GM21526 (cell line): ENCODE data around the gene SULT1B1.
"Not testable (repeated sequence)": the region's sequence is repeated elsewhere in the genome, so short reads cannot be mapped to it uniquely, and the experiment has no call there.

Source experiments
- ATAC-seq: cut with Tn5 transposase; IDR thresholded peaks from one replicate; pipeline ENCODE4 v1.9.1; 2021; ENCODE audit warnings: moderate library complexity; ENCODE audit not compliant: unreplicated experiment, low FRiP score

Gene SULT1B1

DNA sequence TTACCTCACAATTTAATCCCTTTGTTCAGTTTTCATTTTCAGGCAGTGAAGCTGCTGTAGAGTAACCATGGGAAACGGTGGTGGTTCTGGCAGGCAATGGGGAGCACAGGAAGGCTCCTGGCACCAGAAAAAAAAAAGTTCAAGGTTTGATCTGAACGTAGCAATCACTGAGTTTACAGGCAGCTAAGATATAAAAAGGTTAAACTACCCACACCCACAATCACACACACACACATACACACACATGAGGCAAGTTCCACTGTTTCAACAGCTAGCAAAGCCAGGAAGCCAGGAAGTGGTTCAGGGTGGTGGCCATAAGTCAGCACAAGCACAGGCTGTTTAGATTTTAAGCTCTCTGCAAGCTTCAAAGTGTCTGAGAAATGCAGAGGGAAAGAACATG, at the start of gene SULT1B1:
SULT1B1 (minus strand) TSS at position 166 of the 400 bp plus-strand sequence. CDS start 5,403 bp downstream, outside the sequence.
- ATAC-seq: no peak

DNA sequence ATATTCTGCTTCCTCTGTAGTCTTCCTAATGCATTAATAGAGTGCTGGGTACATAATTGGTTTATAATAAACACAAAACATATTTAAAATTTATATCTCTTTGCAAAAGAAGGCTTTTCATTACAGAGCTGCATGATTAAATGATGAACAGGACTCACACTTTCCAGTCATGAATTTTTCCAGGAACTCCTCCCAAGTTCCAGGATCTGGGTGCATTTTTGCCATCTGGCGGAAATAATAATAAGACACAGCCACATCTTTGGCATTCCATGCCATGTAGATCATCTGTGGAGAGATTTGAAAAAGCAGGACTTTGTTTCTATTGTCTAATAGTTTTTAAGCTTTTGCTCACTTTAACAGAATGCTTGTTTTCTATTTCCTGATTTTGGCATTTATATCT, 40.2 kb upstream of the SULT1B1 start:
- ATAC-seq: no peak

DNA sequence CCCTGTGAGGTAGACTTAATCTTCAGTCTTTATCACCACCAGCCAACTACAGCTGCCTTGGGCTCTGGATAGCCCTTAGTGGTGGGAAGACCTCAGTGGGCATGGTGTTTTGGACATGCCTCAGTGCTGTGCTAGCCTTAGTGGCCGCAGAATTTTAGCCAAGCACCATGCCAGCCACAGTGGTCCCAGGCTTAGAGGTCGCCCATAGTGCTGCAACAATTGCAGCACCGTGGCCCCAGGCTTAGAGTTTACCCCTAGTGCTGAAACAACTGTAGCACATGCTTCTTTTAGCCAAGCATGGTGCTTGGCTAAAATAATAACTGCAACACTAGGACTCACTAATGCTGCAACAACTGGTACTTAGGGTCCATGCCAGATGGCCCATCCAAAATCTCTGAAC, 38.9 kb upstream of the SULT1B1 start:
- ATAC-seq: no peak

DNA sequence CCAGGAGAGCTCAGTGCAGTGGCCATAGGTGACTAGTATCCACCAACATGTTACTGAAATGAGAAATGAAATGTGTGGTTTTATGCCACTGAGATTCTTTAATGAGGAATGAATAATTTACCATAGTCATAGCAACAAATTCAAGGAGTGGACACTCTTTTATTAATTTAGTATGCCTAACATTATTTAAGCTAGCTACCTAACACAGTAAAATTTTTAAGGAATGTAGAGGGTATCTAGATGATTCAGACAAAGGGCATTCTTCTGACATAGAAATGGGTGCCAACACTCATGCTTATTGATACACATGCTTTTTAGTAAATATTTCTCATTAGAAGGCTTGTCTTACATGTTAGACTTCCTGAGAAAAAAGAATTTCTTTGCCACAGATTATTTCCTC, 33.3 kb upstream of the SULT1B1 start:
- no peak for ATAC-seq

DNA sequence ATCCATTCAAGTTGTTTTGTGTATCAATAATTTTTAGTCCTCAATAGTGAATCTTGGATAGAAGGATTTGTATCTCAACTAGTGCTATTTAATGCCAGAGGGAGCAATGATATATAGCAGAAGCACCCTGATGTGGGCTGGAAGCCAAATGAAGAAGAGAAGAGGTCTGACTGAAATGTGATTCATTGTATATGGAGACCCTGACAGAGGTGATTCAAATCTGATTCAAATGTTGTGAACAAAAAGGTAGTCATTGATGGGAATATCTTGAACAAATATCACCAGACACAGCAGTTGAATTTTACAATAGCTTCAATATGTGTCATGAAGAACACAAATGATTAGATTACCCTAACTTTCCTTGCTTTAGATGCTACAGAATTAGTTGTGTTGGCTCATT, 27.5 kb upstream of the SULT1B1 start:
- ATAC-seq: no peak

DNA sequence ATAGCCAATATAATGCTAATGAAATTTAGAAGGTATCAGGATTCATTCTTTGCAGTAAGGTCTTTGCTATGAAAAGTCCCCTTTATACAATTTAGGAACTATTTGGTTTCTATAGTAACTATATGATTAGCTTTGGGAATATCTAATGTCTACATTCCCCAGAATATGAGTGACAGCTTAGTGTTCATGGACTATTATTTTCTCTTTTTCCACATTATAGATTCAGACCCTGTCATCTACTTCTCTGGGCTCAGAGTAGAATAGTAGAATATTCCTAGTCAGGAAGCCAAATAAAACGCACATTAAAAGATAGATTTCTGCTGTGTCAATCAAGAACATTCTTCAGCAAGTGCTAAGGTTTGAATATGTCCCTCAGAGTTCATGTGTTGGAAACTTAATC, 26.1 kb upstream of the SULT1B1 start:
- no peak for ATAC-seq

DNA sequence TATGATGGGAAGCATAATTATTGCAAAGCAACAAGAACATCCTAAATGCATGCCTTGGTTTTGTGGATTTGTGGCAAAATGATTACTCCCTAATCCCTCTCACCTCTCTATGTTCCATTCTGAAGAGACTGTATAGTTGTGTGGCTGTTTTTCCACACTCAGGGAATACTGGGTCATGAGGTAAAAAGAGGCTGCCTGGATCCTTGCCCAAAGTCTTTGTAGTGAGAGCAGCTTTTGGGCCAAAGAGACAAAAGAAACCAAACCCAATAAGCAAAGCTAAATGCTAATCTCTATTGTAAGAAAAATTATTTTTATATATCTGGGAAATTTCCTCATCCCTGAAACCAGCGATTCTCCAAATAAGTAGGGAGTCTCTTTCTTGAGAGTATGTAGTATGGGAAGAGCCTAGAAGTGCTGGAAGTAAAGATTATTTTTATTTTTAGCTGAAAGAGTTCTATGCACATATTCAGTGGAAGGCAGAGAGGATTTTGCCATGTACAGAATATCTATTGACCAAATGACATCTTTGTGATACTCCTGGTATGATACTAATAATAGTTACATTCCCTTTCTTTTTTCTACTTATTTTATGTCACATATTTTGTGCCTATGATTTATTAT, 24.9 kb upstream of the SULT1B1 start:
- no peak for ATAC-seq

DNA sequence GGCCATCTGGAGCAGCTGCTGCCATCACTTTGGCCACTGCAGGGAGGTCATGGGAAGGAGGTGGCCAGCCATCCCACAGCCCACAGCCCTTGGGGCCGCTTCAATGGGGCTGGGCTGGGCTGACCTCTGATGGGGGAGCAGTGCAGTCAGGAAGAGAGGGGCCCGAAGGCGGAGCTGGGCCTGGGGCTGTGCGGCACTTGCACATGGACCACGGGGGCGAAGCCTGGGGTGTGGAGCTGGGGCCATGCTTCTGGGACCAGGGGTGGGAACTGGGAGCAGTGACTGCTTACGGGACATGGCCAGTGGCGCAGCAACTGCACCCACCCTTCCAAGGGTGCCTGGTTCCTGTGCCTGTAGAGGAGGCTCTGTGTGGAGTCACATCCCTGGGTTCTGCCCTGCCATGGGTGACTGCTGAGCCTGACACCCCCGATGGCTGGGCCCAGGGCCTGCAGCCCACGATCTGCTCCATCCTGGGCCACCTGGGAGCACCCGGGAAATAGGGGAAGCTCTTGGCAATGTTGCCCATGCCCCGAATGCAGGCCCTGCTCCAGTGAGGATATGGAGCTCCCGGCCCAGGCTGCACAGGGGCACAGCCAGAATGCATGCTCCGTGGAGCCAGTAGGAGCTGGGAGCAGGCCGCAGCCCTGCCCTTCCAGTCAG, 22.4 kb upstream of the SULT1B1 start:
- no peak for ATAC-seq

DNA sequence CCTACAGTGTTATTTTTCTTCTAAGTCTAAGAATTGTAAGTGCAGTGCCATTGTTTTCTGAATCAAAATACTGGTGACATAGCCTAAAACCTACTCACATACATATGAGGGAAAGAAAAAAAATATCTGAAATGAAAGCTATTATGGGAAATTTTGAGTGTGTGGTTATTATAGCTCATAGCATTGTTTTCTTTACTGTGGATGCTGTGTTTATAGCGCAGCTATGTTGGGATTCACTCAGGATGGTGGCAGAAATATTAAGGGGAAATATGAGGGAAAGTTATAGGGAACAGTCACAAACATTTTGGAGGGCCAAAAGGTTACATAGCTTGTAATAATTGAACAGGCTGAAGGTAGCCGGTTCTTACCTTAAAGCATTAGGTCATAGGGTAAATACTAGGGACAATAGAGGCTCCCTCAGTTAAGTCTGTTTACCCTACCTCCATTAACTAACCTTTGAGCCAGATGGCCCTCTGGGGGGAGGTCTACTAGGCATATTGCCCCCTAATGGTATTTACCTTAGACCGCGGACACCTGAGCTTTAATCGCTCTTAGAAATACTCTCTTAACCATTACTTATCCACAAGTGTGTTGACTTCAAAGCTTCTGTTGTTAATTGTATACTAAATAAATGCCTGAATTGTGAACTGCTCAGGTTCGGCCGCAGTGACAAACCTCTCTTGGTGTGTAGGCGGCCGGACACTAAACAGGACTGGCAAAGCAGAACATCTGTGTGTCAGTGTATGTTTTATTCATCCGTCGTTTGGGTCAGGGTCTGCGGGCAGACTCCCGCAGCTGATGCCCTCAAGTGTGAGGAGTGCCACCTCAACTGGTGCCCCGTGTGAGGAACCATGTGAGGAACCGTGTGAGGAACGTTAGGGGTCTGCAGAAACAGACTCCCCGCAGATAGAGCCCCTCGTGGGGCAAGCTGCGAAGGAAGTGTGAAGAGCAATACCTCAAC, 21.3 kb upstream of the SULT1B1 start:
- no peak for ATAC-seq

DNA sequence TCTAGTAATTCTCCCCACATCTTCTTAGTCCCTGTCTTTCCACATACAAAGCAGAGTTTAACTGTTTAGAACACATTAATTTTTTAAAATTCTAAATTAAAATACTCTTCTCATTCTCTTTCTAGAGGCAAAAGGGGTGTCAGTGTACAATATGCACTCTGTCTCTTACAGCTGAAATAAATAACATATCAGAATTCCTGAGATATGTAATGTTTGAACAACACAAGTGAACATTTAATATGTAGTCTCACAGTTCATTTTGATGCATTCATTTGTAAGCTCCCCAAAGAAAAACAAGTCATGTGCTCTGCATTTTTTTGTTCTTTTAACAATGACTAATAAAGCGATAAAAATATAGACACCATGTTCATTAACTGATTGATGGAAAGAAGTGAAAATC, 19.7 kb upstream of the SULT1B1 start:
- ATAC-seq: no peak

DNA sequence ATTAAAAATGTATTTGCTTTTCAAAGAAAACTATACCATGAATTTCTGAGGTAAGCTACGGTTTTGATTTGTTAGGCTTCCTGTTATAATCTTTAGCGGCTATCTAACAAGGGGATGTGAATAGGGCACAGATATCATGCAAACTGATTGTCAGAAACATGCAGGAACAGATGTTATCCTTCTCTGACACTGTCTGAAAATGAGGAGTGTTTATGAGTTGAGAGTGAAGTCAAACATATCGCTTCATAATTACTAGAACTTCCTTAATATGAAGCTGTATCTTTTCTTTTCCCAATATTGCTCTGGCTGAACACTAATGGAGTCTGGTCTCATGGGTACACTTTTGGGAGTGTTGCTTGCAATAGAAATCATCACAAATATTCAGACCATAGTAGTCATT, 16.3 kb upstream of the SULT1B1 start:
- ATAC-seq: no peak

DNA sequence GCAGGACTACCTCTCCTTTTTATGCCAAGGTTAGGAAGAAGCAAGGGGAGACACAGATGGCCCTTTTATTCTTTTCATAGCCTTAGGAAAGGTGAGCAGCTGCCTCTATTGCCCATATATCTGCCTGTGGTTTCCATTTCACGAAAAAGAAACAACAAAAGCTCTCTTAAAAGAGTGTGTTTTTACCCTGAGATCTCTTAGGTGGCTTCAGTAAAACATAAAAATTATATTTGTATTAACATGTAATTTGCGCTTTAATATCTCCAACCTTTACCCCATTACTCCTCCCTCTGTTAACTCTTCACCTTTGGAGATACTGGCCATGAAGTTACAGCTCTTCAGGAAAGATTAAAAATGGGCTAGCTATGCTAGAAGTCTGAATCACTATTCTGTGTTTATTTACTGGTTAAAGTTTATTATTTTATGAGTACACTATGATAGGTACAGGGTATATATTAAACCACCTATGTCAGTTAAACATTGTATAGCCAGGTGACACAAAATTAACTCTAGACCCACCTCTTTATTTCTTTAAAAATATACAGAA, 15.0 kb upstream of the SULT1B1 start:
- ATAC-seq: no peak

DNA sequence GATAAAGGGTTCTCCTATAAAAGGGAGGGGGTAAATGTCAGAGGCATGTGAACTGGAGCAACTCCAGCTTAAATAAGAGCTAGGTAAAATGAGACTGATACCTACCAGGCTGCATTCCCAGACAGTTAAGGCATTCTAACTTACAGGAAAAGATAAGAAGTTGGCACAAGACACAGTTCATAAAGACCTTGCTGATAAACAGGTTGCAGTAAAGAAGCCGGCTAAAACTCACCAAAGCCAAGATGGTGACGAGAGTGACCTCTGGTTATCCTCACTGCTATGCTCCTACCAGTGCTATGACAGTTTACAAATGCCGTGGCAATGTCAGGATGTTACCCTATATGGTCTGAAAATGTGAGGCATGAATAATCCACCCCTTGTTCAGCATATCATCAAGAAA, 13.1 kb upstream of the SULT1B1 start:
- ATAC-seq: no peak

DNA sequence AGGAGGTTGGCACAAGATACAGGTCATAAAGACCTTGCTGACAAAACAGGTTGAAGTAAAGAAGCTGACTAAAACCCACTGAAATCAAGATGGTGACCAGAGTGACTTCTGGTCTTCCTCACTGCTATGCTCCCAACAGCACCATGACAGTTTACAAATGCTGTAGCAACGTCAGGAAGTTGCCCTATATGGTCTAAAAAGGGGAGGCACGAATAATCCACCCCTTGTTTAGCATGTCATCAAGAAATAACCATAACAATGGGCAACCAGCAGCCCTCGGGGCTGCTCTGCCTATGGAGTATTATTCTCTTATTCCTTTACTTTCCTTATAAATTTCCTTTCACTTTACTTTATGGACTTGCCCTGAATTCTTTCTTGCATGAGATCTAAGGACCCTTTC, 8.1 kb upstream of the SULT1B1 start:
- ATAC-seq: not testable (repeated sequence)

DNA sequence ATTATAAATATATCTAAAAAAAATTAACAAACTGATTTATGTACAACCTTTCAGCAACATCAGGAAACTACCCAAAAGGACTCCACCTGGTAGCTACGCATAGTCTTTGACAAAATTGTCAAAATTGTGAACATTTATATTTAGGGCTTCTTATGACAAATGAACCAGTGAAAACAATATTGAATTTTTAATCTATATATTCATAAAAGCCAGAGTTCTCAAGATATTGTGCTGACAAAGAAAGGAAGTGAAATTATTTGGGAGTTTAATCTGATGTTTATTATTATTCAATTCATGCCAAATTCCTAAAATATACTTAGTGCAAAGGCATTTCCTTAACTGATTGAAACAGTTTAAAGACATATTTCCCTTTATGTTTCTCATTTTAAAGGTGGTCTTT, 5.3 kb upstream of the SULT1B1 start:
- ATAC-seq: no peak

DNA sequence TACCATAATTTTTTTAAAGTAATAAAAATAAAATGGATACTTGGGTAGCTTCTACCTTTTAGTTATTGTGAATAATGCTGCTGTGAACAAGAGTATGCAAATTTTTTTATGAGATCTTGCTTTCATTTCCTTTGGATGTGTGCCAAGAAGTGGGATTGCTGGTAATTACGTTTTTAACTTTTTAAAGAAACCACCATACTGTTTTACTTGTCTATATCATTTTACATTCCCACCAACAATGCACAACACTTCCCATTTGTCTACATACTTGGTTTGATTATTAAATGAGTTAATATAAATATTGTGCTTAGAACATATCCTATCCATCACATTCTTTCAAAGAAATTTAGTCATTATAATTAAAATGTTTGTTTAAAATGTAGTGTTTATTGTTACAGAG, 3.9 kb upstream of the SULT1B1 start:
- no peak for ATAC-seq

DNA sequence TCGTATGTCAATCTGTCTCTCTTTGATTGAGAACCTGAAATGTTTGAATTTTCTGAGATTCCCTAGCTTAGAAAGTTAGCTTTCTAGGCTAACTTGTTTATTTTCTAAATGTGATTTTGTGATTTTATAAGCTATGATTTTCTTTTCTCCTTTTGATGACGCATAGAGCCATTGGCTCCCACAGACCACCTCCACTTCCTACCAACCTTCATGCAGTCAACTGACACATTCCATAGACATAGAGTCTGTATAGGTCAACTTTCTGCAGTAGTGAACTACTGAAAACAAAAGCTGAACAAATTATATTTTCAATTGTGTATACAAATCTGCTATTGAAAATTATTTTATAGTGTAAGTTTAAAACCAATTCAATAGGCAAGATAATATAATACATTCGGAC, 2.8 kb upstream of the SULT1B1 start:
- no peak for ATAC-seq

DNA sequence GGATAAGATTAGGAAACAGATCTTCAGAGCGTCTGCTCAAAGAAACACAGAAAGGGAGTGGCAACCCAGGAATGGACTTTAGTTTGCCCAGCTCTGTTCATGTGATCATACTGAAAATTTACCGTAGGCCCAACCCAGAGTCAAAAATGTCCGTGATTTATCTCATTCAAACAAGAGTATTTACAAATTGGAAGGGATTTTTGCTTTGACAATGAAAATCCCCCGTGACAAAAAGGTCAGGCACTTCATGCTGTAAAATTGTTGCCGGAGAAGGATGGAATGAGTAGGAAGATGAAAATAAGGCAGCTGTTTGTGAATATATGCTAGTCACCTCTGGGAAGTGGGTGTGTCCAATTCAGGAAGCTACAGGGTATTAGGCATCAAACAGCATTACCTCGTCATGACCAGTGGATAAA, 1.2 kb downstream of the SULT1B1 start:
- ATAC-seq: no peak

DNA sequence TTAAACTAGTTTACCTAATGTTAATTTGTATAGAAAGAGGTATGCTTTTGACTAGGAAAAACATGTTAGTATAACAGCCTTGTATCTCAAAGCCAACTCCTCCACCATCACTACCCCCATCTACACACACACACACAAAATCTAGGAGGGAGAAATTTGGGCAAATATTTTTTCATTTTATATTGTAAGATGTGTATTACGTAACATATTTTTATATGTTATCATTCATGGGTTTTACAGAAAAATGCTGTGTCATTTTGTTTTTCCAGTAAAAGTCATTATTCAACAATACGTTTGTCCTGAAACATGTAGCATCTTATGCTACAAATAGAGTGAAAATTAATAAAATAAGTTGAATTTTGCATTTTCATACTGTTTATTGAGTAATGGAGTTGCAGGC, 3.0 kb downstream of the SULT1B1 start:
- no peak for ATAC-seq

DNA sequence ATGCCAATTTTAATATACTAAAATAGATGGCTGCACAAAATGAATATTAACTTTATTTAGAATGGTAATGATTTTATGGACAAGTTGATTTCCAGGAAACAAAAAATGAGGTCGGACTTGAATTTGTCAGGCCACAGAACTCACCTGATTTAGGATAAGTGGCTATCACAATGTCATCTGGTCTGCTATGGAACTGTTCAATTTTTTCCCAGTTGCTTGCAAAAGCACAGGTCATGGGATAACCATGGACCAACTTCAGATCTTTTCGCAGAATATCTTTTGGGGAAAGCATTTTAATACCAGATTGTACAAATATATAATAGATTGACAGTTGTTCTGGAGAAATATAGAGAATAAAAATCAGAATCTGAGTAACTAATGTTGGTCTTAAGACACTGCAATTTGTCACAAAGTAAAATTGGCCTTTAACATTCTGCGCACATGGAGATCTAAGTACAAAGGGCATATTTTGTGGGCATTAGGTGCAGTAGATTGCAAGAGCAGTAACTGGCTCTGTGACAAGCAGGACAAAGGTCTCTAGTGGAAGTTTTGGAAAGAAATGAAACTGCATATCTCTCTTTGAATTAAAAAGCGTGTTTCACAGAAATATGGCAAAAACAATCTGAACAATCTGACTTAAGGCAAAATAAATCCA, 5.4 kb downstream of the SULT1B1 start:
- ATAC-seq: no peak

DNA sequence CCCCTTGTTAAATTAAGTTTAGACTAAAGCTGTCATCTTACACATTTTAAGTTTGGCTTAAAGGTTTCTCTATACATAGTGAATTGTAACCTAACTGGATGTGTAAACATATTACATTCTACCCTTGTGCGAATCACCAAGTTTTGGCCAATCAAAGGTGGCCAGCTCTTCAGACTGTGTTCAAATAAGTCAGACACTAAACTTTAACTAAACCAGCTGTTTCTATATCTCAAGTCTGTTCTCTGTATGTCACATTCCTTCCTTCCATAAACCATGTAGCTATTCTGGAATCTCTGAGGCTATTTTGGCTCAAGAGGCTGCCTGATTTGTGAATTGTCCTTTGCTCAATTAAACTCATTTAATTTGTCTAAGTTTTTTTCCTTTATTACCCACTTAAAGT, 6.7 kb downstream of the SULT1B1 start:
- ATAC-seq: no peak
